ENCODE data around the gene BAIAP2L2.

DNA sequence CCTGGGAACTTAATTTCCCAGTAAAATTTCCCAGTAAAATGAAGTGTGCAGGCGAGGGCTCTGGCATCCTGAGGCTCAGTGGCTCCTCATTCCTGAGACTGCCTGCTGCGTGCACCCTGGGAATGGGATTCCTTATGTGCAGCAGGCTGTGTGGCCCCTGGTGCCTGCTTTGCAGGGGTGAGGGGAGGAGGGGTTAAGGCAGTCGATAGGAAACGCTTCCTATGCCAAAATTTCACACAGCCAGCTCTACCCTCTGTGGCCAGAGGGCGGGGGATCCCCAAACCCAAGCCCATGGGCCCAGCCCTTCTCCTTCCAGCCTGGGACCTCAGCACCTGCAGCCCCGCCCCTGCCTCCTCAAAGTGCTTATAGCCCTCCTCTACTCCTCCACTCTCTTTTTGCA, 12.1 kb upstream of the BAIAP2L2 start:
- TF ChIP-seq POLR2A (IDR thresholded peaks at IDR 0.05) = no peak
- TF ChIP-seq, protein P1, sequence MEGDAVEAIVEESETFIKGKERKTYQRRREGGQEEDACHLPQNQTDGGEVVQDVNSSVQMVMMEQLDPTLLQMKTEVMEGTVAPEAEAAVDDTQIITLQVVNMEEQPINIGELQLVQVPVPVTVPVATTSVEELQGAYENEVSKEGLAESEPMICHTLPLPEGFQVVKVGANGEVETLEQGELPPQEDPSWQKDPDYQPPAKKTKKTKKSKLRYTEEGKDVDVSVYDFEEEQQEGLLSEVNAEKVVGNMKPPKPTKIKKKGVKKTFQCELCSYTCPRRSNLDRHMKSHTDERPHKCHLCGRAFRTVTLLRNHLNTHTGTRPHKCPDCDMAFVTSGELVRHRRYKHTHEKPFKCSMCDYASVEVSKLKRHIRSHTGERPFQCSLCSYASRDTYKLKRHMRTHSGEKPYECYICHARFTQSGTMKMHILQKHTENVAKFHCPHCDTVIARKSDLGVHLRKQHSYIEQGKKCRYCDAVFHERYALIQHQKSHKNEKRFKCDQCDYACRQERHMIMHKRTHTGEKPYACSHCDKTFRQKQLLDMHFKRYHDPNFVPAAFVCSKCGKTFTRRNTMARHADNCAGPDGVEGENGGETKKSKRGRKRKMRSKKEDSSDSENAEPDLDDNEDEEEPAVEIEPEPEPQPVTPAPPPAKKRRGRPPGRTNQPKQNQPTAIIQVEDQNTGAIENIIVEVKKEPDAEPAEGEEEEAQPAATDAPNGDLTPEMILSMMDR (IDR thresholded peaks at IDR 0.05) = no peak

Data from uterus (tissue), 2 donors.